Esophagus muscularis mucosa (tissue), 3 donors: ENCODE measurements around the gene PKLR.

Experiments used
- POLR2A ChIP-seq: fragments of 450-650 bp; IDR thresholded peaks from one replicate; pipeline ENCODE4 v1.6.1; 2017; ENCODE audit warnings: antibody characterized with exemption, moderate library complexity, mild to moderate bottlenecking, low read depth
- POLR2AphosphoS5 ChIP-seq, 2 donors: sonication (generic); formaldehyde crosslinking; IDR thresholded peaks; one replicate each; pipeline ENCODE4 v1.6.1; 2017; ENCODE audit warnings: antibody characterized with exemption in 2 of 2
- TF ChIP-seq, protein P1 (sequence below), 3 experiments: fragments of 200-600 bp in 2 of 3; fragments of 450-650 bp in 1 of 3; sonication (generic) in 2 of 3; IDR thresholded peaks; one replicate each; pipeline ENCODE4 v1.5.1; 2017 to 2019; ENCODE audit warnings: antibody characterized with exemption in 3 of 3, mild to moderate bottlenecking in 2 of 3, moderate library complexity in 1 of 3

DNA sequence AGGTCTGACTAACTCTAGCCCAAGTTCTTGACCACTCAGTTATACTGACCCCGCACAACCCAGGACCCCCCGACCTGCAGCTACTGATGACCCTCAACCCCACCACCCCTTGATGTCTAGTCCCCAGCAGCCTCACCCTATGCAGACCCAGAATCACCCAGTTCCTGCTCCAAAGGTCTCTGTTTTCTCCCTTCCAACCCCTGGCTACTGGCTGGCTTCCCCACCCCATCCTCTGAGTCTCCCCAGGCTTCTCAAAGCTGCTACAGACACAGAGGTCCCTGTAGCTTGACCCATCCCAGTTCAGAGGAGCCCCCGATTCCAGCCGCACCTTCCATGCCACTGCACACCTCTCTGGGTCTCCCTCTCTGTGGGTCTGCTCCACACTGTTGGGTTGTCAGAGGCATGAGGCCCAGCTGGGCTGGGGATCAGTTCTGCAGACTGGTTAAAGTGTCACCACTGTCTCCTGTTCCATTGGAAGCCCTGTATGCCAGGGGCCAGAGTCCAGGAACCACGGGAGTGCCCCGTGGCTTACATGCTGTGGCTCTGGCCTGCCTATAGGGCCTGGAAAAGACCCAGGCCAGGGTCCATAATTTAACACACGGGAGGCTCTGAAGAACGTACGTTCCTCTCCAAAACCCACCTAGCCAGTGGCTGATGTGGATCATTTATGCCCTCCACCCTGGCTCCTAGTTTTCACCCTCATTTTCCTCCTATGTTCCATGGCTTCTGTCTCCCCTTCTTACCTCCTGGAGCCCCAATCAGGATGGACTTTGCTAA is 497 bp downstream of the PKLR start:
- TF ChIP-seq, protein P1, sequence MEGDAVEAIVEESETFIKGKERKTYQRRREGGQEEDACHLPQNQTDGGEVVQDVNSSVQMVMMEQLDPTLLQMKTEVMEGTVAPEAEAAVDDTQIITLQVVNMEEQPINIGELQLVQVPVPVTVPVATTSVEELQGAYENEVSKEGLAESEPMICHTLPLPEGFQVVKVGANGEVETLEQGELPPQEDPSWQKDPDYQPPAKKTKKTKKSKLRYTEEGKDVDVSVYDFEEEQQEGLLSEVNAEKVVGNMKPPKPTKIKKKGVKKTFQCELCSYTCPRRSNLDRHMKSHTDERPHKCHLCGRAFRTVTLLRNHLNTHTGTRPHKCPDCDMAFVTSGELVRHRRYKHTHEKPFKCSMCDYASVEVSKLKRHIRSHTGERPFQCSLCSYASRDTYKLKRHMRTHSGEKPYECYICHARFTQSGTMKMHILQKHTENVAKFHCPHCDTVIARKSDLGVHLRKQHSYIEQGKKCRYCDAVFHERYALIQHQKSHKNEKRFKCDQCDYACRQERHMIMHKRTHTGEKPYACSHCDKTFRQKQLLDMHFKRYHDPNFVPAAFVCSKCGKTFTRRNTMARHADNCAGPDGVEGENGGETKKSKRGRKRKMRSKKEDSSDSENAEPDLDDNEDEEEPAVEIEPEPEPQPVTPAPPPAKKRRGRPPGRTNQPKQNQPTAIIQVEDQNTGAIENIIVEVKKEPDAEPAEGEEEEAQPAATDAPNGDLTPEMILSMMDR (IDR thresholded peaks at IDR 0.05) = no peak
- no peak for TF ChIP-seq POLR2A
- TF ChIP-seq POLR2AphosphoS5 (IDR thresholded peaks at IDR 0.05) = no peak
